GM18511 (cell line): ENCODE results near the gene MFRP.

ENCODE experiments used
- ATAC-seq: cut with Tn5 transposase; IDR thresholded peaks from one replicate; pipeline ENCODE4 v1.9.1; 2021; ENCODE audit warnings: mild to moderate bottlenecking, moderate library complexity; ENCODE audit not compliant: unreplicated experiment

Gene MFRP

GRCh38 chr11:119319136-119319699, 27.3 kb downstream of the MFRP start:
- ATAC-seq = no peak

GRCh38 chr11:119318240-119319135, 28.0 kb downstream of the MFRP start:
- no peak for ATAC-seq

GRCh38 chr11:119317592-119318239, 28.8 kb downstream of the MFRP start:
- no peak for ATAC-seq

GRCh38 chr11:119316729-119317591, 29.5 kb downstream of the MFRP start, which contains the start of gene MCAM:
Gene MCAM (minus strand): TSS chr11:119317130. CDS start chr11:119317101, 29 bp downstream.
- no peak for ATAC-seq

- no peak for ATAC-seq
Observed at GRCh38 chr11:119316016-119316728, 30.3 kb downstream of the MFRP start.

- ATAC-seq = no peak
Observed at GRCh38 chr11:119315131-119316015, 31.1 kb downstream of the MFRP start.

GRCh38 chr11:119314726-119315125, 31.8 kb downstream of the MFRP start:
- ATAC-seq = no peak

GRCh38 chr11:119310682-119311052, 35.8 kb downstream of the MFRP start:
- no peak for ATAC-seq

- ATAC-seq = no peak
Observed at GRCh38 chr11:119309953-119310681, 36.4 kb downstream of the MFRP start.

- ATAC-seq = no peak
Observed at GRCh38 chr11:119309411-119309810, 37.1 kb downstream of the MFRP start.

- ATAC-seq = no peak
Observed at GRCh38 chr11:119307974-119308373, 38.5 kb downstream of the MFRP start.

GRCh38 chr11:119307219-119307618, 39.3 kb downstream of the MFRP start:
- ATAC-seq = no peak

GRCh38 chr11:119306373-119306890, 40.1 kb downstream of the MFRP start:
- ATAC-seq = no peak

GRCh38 chr11:119305556-119306372, 40.7 kb downstream of the MFRP start:
- ATAC-seq = no peak

GRCh38 chr11:119303227-119303718, 43.2 kb downstream of the MFRP start:
- no peak for ATAC-seq

GRCh38 chr11:119300198-119300964, 46.1 kb downstream of the MFRP start:
- ATAC-seq = no peak

- no peak for ATAC-seq
Observed at GRCh38 chr11:119299416-119299815, 47.1 kb downstream of the MFRP start.
